ENCODE data around the gene ZMYND19.
"Not testable (repeated sequence)": the region's sequence is repeated elsewhere in the genome, so short reads cannot be mapped to it uniquely, and the experiment has no call there.

The ZMYND19 gene

GRCh38 chr9:137590469-137591383 lies at the start of gene ZMYND19:
Gene ZMYND19, minus strand, starts transcription at chr9:137590512. Its CDS starts 249 bp downstream, at chr9:137590263.
- peak; percentile 68 to 77 for DNase-seq

- DNase-seq, result no peak
Measured at GRCh38 chr9:137639303-137640051, 49.2 kb upstream of the ZMYND19 start.

GRCh38 chr9:137638680-137639079 lies 48.4 kb upstream of the ZMYND19 start:
- no peak for DNase-seq

GRCh38 chr9:137634016-137634415 lies 43.7 kb upstream of the ZMYND19 start:
- DNase-seq, result no peak

- DNase-seq, result no peak
Measured at GRCh38 chr9:137632230-137633161, 42.2 kb upstream of the ZMYND19 start.

- DNase-seq, result no peak
Measured at GRCh38 chr9:137631345-137632229, 41.3 kb upstream of the ZMYND19 start.

- DNase-seq, result no peak
Measured at GRCh38 chr9:137630679-137631078, 40.4 kb upstream of the ZMYND19 start.

- no peak for DNase-seq
Measured at GRCh38 chr9:137630126-137630525, 39.8 kb upstream of the ZMYND19 start.

GRCh38 chr9:137627406-137627805 lies 37.1 kb upstream of the ZMYND19 start:
- not testable (repeated sequence) for DNase-seq

- no peak for DNase-seq
Measured at GRCh38 chr9:137626464-137626863, 36.2 kb upstream of the ZMYND19 start.

GRCh38 chr9:137622211-137622610 lies 31.9 kb upstream of the ZMYND19 start:
- DNase-seq, result not testable (repeated sequence)

GRCh38 chr9:137621131-137621757 lies 30.9 kb upstream of the ZMYND19 start:
- peak; percentile 39 to 41 for DNase-seq

- no peak for DNase-seq
Measured at GRCh38 chr9:137620581-137620980, 30.3 kb upstream of the ZMYND19 start.

- no peak for DNase-seq
Measured at GRCh38 chr9:137620048-137620405, 29.7 kb upstream of the ZMYND19 start.

- DNase-seq, result peak; percentile 43 to 45
Measured at GRCh38 chr9:137619240-137620047, 29.1 kb upstream of the ZMYND19 start.

GRCh38 chr9:137618105-137619067 lies 28.1 kb upstream of the ZMYND19 start, which contains the start of gene EHMT1:
Gene EHMT1, plus strand, starts transcription at chr9:137619005. Its CDS starts 24 bp downstream, at chr9:137619029.
- peak; percentile 77 to 91 for DNase-seq

- DNase-seq, result no peak
Measured at GRCh38 chr9:137615387-137615871, 25.1 kb upstream of the ZMYND19 start.

GRCh38 chr9:137614631-137615386 lies 24.5 kb upstream of the ZMYND19 start:
- DNase-seq, result no peak
